GM12878 (cell line): ENCODE measurements around the gene GREB1. TPM values are rescaled to one million over a fixed set of nuclear protein-coding genes. Genes with fewer than 3 reads are reported as not detected.

Source experiments
- CBFB ChIP-seq: IDR thresholded peaks from 2 replicates; pipeline ENCODE4 v1.6.1; 2016; ENCODE audit warnings: antibody characterized with exemption, low read depth
- ETV6 ChIP-seq, 2 experiments: fragments of 450-650 bp in 1 of 2; IDR thresholded peaks in 1 of 2; conservative IDR thresholded peaks in 1 of 2; 2 replicates each; pipeline ENCODE4 v1.6.1; 2014; ENCODE audit warnings: antibody characterized with exemption in 1 of 2, borderline replicate concordance in 1 of 2, low read depth in 1 of 2, mild to moderate bottlenecking in 1 of 2, moderate library complexity in 1 of 2
- EZH2 ChIP-seq: IDR thresholded peaks from 2 replicates; pipeline ENCODE4 v1.6.1; 2012; ENCODE audit warnings: low read depth, mild to moderate bottlenecking, control low read depth, inconsistent platforms, low read length, borderline replicate concordance; ENCODE audit not compliant: control insufficient read depth
- ZBTB40 ChIP-seq: fragments of 450-650 bp; IDR thresholded peaks from 2 replicates; pipeline ENCODE4 v1.6.1; 2016; ENCODE audit warnings: mild to moderate bottlenecking, moderate library complexity, borderline replicate concordance
- ZNF592 ChIP-seq: fragments of 450-650 bp; IDR thresholded peaks from 2 replicates; pipeline ENCODE4 v1.6.1; 2017; ENCODE audit warnings: mild to moderate bottlenecking, moderate library complexity
- polyA plus RNA-seq, 11 experiments: library from polyadenylated mRNA; depleted of rRNA in 4 of 11; unstranded in 6 of 11; stranded (reverse) in 5 of 11; fragments of >200 nt; fragmentation: Nextera tagmentation in 4 of 11; fragmentation: Illumina TruSeq in 1 of 11; extraction: Ambion mirVana in 4 of 11; extraction: Trizol in 1 of 11; gene quantifications; 1 replicate in 1 of 11; 2 replicates in 10 of 11; pipeline versions ENCODE4 v1.2.1 to v1.2.3, GENCODE V29; 2011 to 2016; ENCODE audit warnings: inconsistent platforms in 2 of 11, missing spikeins in 2 of 11, low read depth in 1 of 11
- total RNA-seq, 4 experiments: library from RNA; depleted of rRNA in 3 of 4; stranded (reverse); fragments of >200 nt in 3 of 4; fragmentation: Illumina TruSeq in 1 of 4; extraction: Trizol in 1 of 4; gene quantifications; 2 replicates each; pipeline versions ENCODE4 v1.2.1 to v1.2.3, GENCODE V29; 2013 to 2021

GREB1 gene
- total and polyA plus RNA-seq, 10 of the 15 experiments (the other 5 are each of a cell fraction or from before 2014, with no cell fraction given): 0.09 to 2.1 (median 0.37) TPM; not detected in 1

GRCh38 chr2:11512431-11512830 lies 21.4 kb upstream of the GREB1 start (continued):
- no peak for TF ChIP-seq ZNF592
- TF ChIP-seq CBFB: no peak
- no peak for TF ChIP-seq EZH2
- no peak for TF ChIP-seq ETV6 (conservative IDR thresholded peaks at IDR 0.05 in 1 of 2, IDR thresholded peaks at IDR 0.05 in 1 of 2; ENCODE audit: borderline replicate concordance in 1 of 2, low read depth in 1 of 2)
- no peak for TF ChIP-seq ZBTB40
